GM18870 (cell line): Measurements from ENCODE around the gene LINGO1.

Source experiments
- ATAC-seq: cut with Tn5 transposase; IDR thresholded peaks from one replicate; pipeline ENCODE4 v1.9.1; 2021; ENCODE audit warnings: moderate library complexity; ENCODE audit not compliant: unreplicated experiment

The LINGO1 gene

DNA sequence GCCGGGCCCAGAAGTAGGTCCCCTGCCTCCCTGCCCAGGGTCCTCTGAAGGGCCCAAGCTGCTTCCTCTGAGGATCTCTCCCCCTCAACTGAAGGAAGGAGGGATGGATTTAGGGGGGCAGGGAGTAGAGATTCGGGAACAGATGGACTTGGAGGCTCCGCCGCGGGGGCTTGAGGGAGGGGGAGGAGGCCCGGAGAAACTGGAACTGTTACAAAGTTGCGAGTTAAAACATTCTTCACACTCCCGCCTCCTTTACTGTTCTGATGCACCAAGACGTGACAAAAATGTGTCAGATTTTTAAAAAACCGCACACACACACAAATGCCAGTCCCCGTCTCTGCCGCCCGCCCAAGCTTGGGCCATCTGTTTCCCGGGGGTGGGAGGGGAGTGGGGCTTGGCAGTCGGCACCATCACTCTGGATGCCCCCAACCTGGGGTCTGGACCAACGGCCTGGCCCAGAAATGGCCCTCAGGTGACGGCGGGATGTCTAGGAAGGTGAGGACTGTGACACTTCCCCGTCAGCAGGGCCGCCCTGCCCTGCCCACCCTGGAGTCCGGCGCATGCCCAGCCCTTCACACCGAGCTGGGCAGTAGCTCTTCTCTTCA, 25.0 kb upstream of the LINGO1 start:
- no peak for ATAC-seq

DNA sequence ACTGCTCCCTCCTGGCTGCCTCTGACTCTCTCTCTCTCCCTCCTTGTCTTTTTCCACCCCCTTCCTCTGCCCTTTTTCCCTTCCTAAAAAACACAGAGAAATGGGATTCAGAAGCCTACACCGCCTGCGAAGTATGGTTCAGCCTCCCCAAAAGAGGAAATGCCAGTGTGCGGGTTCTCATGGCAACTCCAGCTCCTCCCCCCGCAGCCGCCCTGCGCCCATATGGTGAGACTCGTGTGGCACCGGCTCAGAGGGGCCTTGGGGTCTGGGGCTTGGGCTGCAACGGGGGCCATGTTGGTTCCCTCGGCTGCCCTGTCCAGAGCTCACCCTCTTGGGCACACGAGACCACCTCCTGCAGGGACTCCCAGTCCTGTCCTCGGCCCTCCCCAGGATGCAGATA, 23.6 kb upstream of the LINGO1 start:
- ATAC-seq: no peak

DNA sequence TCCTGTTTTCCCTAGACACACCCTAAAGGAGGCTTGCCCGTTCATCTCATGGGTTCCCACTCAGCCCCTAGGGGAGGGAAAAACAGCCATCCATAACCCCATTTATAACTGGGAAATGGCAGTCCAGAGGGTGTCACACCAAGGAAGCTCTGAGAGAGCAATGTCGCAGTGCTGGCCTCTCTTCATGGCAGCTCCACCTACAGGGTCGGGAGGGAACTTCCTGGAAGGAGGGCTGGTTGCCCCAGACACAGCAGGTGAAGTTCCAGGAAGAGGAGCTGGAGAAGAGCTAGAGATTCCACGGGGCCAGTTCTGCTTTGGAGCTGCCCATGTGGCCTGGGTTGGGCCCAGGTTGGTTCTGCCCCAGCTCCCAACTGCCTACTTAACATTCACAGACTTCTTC, 22.3 kb upstream of the LINGO1 start:
- no peak for ATAC-seq

DNA sequence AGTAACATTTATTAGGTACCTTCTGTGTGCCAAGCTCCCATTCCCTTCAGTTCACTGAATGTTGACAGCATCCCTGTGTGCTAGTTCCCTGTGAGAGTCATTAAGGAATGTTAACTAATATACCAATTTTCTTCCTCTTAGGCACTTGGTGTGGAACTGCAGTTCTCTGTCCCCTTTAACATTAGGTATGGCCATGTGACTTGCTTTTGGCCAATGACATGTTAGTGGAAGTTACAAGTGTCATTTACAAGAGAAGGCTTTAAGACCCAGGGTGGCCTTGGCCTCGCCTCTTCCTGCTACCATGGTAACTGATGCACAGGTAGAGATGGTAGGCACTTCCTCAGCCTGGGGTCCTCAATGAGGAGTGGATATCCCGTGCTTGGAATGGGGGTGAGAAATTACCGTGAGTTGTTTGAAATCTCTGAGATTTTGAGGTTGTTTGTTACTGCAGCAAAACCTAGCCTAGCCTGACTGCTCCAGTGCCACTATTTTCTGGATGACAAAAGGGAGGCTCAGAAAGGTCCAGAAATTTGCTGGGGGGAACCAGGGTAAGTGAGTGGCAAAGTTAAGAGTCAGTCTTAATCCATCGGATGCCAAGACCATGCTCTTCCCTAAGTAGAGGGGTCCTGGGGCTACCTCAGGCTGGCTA, 21.2 kb upstream of the LINGO1 start:
- ATAC-seq: no peak

DNA sequence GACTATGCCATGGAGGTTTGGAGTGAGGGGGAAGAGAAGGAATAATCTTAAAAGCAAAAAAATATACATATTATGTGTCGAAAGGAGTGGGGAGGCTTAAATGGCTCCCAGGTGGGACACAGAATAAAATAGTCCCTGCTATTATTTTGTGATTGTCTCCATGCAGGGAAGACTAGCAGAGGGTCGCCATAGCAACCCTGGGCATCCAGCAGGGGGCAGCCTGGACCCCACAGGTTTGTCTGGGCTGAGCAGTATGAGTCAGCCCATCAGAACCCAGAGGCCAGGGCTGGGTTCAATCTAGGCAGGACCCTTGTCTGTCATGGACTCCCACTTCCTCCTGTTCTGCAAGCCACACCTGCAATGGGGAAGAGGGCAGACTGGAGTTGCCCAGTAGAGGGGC, 17.6 kb upstream of the LINGO1 start:
- no peak for ATAC-seq

DNA sequence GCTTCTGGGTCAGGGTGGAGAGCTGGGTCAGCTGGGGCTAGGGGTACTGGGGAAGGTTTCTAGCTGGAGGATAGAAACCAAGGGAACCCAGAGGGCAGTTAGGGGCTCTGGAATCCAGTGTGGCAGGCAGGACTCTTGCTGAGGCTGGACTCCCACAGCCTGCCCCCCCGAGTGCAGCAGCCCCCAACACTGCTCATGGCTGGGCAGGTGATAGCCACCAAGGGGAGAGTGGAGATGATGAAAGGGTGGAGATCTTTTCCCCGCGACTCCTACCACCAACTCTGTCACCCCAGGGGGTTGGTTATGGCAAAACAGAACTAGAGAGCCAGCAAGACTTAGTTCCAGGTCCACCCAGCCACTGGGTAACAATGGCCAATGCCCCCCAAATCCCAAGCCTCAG, 16.9 kb upstream of the LINGO1 start:
- ATAC-seq: no peak

DNA sequence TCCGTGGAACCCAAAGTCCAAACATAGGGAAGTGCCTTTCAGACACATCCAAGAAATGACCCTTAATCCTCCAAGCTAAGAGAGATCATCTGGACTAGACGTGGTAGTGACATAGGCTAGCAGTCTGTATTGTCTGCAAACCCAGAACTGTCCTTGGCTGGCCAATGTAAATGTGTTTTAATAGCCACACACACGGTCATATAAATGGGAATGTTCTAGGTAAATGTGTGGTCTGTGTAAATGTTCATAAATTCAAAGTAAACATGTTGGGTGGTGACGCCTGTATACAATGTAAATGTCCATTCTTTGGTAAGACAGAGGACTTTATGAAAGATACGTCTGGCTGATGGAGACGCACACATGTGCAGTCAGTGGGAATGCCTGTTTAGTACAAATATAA, 16.3 kb upstream of the LINGO1 start:
- no peak for ATAC-seq

DNA sequence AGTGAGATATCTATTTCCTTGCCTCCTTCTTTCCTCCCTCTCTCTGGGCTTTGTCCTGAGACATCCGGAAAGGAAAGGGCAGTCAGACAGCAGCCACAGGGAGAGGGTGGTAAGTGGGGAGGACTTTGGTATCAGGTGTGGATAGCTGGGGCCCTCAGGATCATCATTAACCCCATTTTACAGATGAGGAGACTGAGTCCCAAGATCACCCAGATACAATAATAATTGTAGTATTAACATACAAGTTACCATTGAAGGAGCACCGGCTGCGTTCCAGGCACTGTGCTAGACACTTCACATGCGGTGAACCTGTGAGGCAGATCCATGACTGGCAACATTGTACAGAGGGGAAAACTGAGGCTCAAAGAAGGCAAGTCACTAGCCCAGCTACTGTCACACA, 15.2 kb upstream of the LINGO1 start:
- ATAC-seq: no peak

DNA sequence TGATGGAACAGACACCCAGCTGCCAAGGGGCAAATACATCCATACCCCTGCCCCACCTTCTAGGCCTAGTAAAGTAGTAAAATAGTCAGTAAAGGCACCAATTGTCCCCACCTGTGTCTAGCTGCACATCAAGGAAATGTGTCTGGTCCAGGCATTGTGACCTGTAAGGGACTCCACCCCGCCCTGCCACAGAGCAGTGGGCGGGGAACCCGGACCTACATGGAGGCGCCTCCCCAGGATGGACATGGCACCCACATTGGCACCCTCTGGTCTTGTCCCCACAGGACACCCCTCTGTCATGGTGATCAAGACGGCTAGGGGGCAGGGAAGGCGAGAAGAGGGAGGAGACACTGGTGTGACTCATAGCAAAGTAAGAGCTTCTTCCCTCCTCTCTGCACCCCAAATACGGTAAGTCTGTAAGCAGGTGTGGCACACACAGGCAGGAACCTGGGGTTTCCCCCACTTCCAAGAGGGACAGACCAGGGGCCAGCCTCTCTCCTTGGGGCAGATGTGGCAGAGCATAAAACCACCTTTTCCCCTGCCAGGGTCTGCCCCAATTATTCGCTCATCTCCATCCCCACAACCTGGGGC, 13.5 kb upstream of the LINGO1 start:
- no peak for ATAC-seq

DNA sequence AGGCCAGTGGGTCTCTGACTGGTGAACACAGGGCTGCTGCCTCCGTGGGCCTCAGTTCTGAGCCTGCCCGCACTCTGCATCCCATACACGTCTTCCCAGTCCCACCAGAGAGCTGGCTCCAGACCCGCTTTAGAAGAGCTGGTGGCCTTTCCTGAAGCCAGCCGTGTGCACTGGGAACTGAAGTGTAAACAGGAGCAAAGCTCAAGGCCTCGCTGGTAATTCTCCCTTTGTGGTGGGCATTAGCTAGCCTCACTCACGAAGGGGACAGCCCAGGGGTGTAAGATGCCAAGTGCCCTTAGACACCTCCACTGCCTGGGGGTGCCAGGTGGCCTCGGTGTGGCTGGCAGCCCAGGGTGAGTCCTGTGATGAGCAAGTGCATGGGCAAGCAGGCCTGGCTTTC, 12.9 kb upstream of the LINGO1 start:
- no peak for ATAC-seq

DNA sequence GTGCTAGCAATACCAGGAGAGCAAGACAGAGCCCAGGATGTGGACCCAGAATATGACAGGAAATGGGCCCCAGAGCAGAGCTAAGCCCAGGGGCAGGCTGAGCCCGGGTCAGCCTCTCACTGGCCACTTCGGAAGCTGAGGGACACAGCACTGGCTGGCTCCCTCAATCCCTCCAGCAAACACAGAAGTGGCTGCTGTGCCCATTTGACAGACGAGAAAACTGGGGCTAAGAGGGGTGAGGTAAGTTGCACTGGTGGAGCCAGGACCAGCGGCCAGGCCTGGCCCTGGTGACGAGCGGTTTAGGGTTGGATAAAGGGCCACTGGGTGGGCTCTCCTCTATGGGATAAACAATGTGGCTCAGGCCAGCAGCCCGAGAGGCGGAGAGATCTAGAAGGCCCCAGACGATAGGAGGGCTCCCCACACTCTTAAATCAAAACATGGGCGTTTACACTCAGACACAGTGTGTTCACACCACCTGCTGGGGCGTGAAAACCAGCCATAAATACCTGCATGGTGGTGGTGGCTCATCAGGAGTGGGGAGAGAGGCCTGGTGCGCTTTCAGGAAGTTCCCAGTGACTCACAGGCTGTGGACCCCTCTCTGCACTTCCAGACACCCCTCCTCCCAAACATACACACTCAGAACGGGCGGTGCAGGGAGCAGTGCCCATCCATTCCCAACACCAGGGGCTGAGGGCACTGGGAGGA, 12.0 kb upstream of the LINGO1 start:
- no peak for ATAC-seq

DNA sequence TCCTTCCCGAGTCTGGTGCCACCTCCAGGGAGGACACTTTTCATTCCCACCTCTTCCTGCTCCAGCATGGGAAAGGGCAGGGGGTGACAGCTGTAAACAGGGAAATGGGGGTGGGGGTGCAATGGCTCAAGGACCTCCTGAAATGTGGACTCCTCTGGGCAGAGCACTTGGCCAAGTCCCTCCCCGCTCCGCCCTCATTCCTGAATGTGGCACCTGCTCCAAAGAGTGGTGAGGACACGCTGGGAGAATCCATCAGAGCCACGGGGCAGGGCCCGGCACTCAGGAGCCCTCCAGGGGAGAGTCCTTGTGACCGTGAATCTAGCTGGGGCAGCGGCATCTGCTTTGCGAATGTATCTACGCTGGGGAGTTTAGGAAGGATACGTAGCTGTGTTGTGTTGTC, 11.1 kb upstream of the LINGO1 start:
- ATAC-seq: no peak

DNA sequence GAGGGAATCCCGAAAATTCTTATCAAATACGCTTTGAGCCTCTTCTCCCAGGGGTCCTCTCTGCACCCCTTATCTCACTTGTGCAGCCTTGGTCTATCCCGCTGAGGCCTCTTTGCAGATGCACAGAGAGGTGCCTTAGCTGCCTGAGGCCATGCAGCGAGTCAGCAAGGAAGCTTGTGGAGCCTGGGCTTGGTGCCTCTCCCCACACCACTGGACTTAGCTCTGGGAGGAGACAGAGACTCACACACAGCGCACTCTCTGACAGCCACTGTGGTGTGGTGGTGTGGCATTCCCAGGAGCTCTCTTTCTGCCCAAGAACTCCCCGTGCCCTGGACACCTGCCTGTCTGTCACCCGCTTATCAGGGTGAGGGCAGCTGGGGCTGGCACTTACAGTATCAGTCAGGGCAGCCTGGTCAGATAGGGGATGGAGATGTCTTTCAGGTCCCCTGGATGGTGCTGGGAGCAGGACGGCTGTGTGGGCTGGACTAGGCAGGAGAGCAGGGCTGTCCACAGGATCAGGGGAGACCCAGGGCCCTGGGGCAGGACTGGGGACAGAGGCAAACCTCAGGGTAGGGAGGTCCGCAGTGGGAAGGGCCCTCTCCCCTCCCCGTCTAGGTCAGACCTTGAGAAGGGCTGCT, 10.2 kb upstream of the LINGO1 start:
- no peak for ATAC-seq

DNA sequence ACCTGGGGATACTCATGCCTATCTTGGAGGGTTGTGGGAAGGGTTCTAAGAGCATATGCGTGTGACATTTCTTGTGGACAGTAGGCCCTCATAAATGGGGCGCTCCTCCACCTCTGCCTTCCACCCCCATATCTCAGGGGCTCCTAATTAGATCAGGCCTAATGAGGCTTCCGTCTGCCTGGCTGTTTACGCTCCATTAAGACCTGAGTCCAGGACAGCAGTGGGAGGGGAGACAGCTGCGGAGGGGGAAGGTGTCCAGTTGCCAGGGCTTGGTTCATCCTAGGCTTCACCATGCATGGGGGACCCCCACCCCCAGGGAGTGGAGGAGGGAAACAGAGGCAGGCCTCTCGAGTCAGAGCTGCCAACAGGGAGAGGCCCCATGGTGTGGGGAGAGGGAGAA, 9.3 kb upstream of the LINGO1 start:
- no peak for ATAC-seq

DNA sequence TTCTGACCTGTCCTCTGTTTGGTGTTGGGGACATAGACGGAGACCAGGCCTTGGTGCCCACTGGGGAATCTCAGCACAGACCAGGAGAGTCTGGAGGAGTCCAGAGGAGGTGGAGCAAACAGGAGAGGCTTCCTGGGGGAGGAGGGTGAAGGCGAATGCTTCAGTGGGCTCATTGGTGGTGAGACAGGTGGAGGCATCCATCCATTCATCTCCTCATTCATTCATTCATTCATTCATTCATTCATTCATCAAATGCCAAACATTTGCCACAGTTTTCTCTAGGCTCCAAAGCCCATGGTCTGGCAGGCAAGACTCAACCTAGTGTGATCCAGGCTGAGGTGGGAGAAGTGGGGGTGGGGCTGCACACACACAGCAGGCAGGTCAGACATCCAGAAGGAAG, 7.9 kb upstream of the LINGO1 start:
- no peak for ATAC-seq

DNA sequence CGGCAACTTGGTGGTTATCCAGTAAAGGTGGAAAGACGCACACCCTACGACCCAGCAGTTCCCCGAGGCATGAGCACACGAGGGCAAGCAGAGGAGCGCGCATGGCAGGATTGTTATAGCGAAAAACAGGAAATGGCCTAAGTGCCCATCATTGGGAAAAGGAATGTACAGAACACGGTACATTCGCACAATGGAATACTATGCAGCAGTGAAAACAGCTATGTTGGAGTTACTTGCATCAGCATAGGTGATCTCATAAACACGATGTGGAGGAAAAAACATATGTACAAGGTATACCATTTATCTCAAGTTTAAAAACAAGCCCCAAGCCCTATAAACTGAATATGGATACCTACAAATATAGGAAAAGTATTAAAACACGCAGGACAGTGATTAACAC, 6.7 kb upstream of the LINGO1 start:
- ATAC-seq: no peak

DNA sequence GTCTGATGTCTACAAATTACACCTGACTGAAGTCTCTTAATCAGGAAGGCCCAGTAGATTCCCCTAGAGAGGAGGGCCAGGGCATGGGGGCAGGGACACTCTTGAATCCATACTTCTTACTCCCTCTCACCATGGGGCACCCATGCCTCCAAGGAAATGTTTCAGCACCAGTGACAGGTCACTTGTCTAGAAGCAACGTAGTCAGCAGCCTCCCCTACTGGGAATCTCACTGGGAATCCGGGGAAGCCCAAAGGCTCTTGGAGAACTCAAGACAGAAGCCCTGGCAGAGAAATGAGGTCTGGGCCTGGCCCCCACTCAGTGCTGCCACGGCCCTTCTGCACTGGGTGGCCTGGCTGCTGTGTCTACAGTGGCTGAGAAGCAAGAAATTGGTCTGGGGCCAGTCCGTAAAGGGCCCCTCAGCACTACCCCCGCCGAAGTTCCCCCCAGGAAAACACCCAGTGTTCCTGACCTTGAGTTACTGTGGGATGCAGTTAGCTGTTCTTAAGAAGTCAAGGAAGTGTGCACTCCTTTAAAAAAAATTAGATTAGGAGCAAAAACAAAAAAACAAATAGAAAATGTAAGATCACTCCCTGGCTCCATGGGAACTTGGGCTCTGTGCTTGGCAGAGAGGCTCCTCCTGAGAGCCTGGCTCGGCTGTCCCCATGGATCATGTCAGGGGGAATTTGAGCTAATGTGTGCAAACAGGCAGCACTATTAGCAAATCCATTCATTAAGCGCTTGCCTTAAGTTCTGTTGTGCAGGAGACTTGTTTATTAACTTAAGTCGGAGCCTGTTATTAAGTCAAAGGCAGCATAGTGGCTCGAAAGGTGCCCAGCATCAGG, 5.4 kb upstream of the LINGO1 start:
- no peak for ATAC-seq

DNA sequence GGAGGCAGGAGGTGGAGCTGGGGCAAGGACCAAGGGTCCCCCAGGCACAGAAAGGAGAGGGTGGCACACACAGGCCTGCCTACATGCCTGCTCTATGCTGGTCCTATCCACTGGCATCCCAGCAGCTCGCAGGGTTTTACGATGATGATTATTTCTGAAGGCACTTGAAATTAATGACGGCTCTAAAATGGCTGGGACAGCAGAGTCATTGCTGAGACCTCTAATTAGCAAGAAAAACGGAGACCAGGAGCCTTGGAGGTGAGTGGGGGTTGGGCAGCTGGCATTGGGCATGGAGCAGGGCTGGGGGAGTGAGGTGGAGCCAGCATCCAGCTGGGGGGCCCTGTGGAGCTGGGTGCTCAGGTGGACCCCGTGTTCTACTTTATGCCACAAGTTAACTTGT, 3.5 kb upstream of the LINGO1 start:
- no peak for ATAC-seq

DNA sequence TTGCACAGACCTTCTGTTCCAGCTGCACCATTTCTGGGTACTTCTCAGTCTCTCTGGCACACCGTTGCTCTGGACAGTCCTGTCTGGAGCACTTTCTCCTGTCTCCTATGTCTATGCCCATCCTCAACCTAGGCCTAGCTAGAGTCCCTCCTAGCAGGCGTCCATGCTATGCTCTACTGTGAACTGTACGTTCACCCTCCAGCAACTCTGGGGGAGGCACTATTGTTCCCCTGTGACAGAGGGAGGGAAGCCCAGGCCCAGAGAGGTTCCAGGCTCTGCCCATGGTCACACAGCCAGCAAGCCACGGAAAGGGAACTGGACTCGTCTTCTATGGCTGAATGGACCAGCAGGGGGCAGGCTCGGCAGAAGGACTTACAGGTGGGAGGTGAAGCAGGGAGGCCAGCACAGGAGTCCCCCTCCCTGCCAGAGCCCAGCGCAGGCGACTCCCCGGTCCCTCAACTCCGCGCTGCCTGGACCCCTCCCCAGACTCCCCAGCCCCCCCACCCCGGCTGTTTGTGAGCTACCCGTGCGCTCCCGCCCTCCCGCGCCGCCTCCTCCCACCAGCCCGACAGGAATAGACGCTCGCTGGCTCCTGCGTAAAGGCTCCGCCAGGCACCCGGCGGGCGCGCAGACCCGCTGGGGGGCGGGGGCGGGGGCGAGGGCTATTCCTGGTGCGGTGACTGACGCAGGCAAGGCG, 1.7 kb upstream of the LINGO1 start:
- no peak for ATAC-seq

DNA sequence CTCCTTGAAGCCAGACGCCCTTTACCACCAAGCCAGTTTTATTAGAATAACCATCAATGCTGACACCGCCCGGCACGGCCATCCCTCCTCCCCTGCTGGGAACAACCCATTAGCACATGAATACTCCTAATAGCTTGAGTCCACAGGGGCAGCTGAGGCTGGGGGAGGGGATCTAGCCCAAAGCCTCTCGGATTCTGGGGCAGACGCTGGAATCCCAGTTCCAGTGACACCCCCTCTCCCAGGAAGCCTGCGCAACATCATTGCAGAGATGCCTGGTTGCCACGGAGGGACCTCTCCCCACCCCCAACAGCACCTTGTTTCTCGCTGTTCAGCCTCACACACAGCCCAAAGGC, 1.2 kb upstream of the LINGO1 start:
- ATAC-seq: no peak
